ENCODE data around the gene SYT13.

Gene SYT13

DNA sequence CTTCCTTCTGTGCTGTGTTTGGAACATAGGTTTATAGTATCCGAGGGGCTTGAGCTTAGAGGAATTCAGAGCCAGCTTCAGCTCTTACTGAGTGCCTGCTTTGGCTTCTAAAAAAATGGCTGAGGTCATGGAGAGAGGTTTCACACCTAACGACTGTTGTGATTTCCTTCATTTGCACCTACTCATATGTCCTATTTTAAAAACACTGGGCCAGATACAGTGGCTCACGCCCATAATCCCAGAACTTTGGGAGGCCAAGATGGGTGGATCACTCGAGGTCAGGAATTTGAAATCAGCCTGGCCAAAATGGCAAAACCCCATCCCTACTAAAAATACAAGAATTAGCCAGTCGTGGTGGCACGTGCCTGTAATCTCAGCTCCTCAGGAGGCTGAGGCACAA, 38.3 kb upstream of the SYT13 start:
- H2AFZ ChIP-seq (ENCODE audit: low read depth, low read length), result no peak overlapping the region
- H3K9me3 ChIP-seq (ENCODE audit: insufficient read depth, low read length), result peaks cover 11% of the 10 kb centered on the region
- no peaks in the 10 kb centered on the region for H4K20me1 ChIP-seq (ENCODE audit: insufficient read depth, low read length)
- TF ChIP-seq EZH2phosphoT487 (IDR thresholded peaks at IDR 0.05; ENCODE audit: low read depth), result no peak
- TF ChIP-seq, protein P1, sequence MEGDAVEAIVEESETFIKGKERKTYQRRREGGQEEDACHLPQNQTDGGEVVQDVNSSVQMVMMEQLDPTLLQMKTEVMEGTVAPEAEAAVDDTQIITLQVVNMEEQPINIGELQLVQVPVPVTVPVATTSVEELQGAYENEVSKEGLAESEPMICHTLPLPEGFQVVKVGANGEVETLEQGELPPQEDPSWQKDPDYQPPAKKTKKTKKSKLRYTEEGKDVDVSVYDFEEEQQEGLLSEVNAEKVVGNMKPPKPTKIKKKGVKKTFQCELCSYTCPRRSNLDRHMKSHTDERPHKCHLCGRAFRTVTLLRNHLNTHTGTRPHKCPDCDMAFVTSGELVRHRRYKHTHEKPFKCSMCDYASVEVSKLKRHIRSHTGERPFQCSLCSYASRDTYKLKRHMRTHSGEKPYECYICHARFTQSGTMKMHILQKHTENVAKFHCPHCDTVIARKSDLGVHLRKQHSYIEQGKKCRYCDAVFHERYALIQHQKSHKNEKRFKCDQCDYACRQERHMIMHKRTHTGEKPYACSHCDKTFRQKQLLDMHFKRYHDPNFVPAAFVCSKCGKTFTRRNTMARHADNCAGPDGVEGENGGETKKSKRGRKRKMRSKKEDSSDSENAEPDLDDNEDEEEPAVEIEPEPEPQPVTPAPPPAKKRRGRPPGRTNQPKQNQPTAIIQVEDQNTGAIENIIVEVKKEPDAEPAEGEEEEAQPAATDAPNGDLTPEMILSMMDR (IDR thresholded peaks at IDR 0.05; ENCODE audit: low read depth, low read length), result no peak
- no peak overlapping the region for H3K4me2 ChIP-seq (ENCODE audit: low read length)
- no peak overlapping the region for H3K9ac ChIP-seq (ENCODE audit: low read length)
- H3K4me3 ChIP-seq (ENCODE audit: low read length), result no peak overlapping the region
- H3K4me1 ChIP-seq (ENCODE audit: low read length), result no peaks in the 10 kb centered on the region
- no peak overlapping the region for H3K27ac ChIP-seq (ENCODE audit: low read length)
- H3K36me3 ChIP-seq (replicated peaks; ENCODE audit: low read depth, low read length), result peaks cover 4% of the 10 kb centered on the region
- peaks cover 56% of the 10 kb centered on the region for H3K27me3 ChIP-seq (ENCODE audit: low read depth, low read length)
- H3K79me2 ChIP-seq (ENCODE audit: low read length), result no peaks in the 10 kb centered on the region

GRCh38 chr11:45323601-45324249, 37.6 kb upstream of the SYT13 start:
- Histone ChIP-seq H3K27me3 (ENCODE audit: low read depth, low read length) (peaks cover 50% of the 10 kb centered on the region), H3K27ac (ENCODE audit: low read length) (no peak overlapping the region), H2AFZ (ENCODE audit: low read depth, low read length) (no peak overlapping the region), H4K20me1 (ENCODE audit: insufficient read depth, low read length) (no peaks in the 10 kb centered on the region), H3K36me3 (replicated peaks; ENCODE audit: low read depth, low read length) (peaks cover 4% of the 10 kb centered on the region), H3K4me2 (ENCODE audit: low read length) (no peak overlapping the region), H3K79me2 (ENCODE audit: low read length) (no peaks in the 10 kb centered on the region), H3K4me1 (ENCODE audit: low read length) (no peaks in the 10 kb centered on the region), H3K9ac (ENCODE audit: low read length) (no peak overlapping the region), H3K9me3 (ENCODE audit: insufficient read depth, low read length) (peaks cover 11% of the 10 kb centered on the region), H3K4me3 (ENCODE audit: low read length) (no peak overlapping the region)
- no peak for TF ChIP-seq EZH2phosphoT487 (IDR thresholded peaks at IDR 0.05; ENCODE audit: low read depth)
- TF ChIP-seq, protein P1 (IDR thresholded peaks at IDR 0.05; ENCODE audit: low read depth, low read length), result no peak

GRCh38 chr11:45322891-45323600, 36.9 kb upstream of the SYT13 start:
- no peak overlapping the region for H3K27ac ChIP-seq (ENCODE audit: low read length)
- H4K20me1 ChIP-seq (ENCODE audit: insufficient read depth, low read length), result no peaks in the 10 kb centered on the region
- H3K79me2 ChIP-seq (ENCODE audit: low read length), result no peaks in the 10 kb centered on the region
- peaks cover 11% of the 10 kb centered on the region for H3K9me3 ChIP-seq (ENCODE audit: insufficient read depth, low read length)
- H3K36me3 ChIP-seq (replicated peaks; ENCODE audit: low read depth, low read length), result peaks cover 4% of the 10 kb centered on the region
- peaks cover 50% of the 10 kb centered on the region for H3K27me3 ChIP-seq (ENCODE audit: low read depth, low read length)
- H3K4me1 ChIP-seq (ENCODE audit: low read length), result no peaks in the 10 kb centered on the region
- TF ChIP-seq, protein P1 (IDR thresholded peaks at IDR 0.05; ENCODE audit: low read depth, low read length), result no peak
- H2AFZ ChIP-seq (ENCODE audit: low read depth, low read length), result no peak overlapping the region
- H3K9ac ChIP-seq (ENCODE audit: low read length), result no peak overlapping the region
- H3K4me2 ChIP-seq (ENCODE audit: low read length), result no peak overlapping the region
- no peak overlapping the region for H3K4me3 ChIP-seq (ENCODE audit: low read length)

DNA sequence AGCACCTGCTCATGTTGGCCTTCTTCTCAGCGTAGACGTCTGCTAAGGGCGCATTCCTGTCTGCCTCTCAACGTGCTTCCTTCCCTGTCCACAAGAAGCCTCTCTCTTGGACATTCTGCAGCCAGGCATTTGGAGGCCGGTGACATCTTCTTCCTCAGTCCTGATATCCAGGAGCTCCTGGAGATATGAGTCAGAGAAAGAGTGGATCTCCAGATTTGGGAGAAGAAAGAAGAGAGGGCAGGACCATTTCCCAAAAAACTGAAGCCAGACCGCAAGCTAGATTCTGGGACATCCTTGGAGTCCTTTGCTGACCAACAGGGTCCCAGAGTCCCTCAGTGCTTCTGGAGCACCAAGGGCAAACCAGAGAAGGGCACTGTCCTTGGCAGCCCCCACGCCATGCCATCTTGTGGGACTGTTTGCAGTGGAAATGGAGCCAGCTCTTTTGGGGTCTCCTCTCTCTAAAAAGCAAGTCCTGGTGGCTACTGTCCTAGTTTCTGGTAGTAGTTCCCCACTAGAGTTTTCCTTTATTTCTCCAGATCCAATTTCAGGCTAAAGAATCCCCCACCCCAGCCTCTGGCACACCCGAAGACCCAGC, 36.1 kb upstream of the SYT13 start:
- Histone ChIP-seq H3K4me2 (ENCODE audit: low read length) (no peak overlapping the region), H3K79me2 (ENCODE audit: low read length) (no peaks in the 10 kb centered on the region), H3K4me1 (ENCODE audit: low read length) (no peaks in the 10 kb centered on the region), H4K20me1 (ENCODE audit: insufficient read depth, low read length) (no peaks in the 10 kb centered on the region), H3K36me3 (replicated peaks; ENCODE audit: low read depth, low read length) (no peaks in the 10 kb centered on the region), H2AFZ (ENCODE audit: low read depth, low read length) (no peak overlapping the region), H3K4me3 (ENCODE audit: low read length) (no peak overlapping the region), H3K27ac (ENCODE audit: low read length) (no peak overlapping the region), H3K9ac (ENCODE audit: low read length) (no peak overlapping the region), H3K27me3 (ENCODE audit: low read depth, low read length) (peaks cover 41% of the 10 kb centered on the region), H3K9me3 (ENCODE audit: insufficient read depth, low read length) (peaks cover 6% of the 10 kb centered on the region)
- TF ChIP-seq, protein P1 (IDR thresholded peaks at IDR 0.05; ENCODE audit: low read depth, low read length), result no peak
- no peak for TF ChIP-seq EZH2phosphoT487 (IDR thresholded peaks at IDR 0.05; ENCODE audit: low read depth)

All from OCI-LY3 (cell line).